BE2C (cell line): ENCODE data around the gene OTOP2.

Experiments
- DNase-seq: peaks from one replicate; pipeline ENCODE4 v3.0.0-alpha.2; 2020
- H3K27me3 ChIP-seq: fragments of 250-450 bp; sonication (Bioruptor Pico); 2 replicates; pipeline ENCODE4 v1.5.1; 2020; ENCODE audit warnings: mild to moderate bottlenecking
- H3K36me3 ChIP-seq: fragments of 250-450 bp; sonication (Bioruptor Pico); 2 replicates; pipeline ENCODE4 v1.5.1; 2020; ENCODE audit warnings: mild to moderate bottlenecking
- H3K4me1 ChIP-seq: fragments of 250-450 bp; sonication (Bioruptor Pico); 2 replicates; pipeline ENCODE4 v1.5.1; 2020
- H3K4me3 ChIP-seq: 2 replicates; pipeline ENCODE4 v1.5.1; 2011; ENCODE audit warnings: low read depth, low read length
- H3K9me3 ChIP-seq: fragments of 250-450 bp; sonication (Bioruptor Pico); 2 replicates; pipeline ENCODE4 v1.5.1; 2020
- TF ChIP-seq, protein P1 (sequence below): IDR thresholded peaks from 2 replicates; pipeline ENCODE4 v1.5.1; 2012; ENCODE audit warnings: mild to moderate bottlenecking, low read depth, low read length

Gene OTOP2

GRCh38 chr17:74890554-74890953 is 33.5 kb upstream of the OTOP2 start:
- Histone ChIP-seq H3K36me3 (no peaks in the 10 kb centered on the region), H3K4me1 (no peaks in the 10 kb centered on the region), H3K27me3 (peaks cover 38% of the 10 kb centered on the region), H3K4me3 (no peak overlapping the region), H3K9me3 (no peaks in the 10 kb centered on the region)
- no peak for DNase-seq
- TF ChIP-seq, protein P1, sequence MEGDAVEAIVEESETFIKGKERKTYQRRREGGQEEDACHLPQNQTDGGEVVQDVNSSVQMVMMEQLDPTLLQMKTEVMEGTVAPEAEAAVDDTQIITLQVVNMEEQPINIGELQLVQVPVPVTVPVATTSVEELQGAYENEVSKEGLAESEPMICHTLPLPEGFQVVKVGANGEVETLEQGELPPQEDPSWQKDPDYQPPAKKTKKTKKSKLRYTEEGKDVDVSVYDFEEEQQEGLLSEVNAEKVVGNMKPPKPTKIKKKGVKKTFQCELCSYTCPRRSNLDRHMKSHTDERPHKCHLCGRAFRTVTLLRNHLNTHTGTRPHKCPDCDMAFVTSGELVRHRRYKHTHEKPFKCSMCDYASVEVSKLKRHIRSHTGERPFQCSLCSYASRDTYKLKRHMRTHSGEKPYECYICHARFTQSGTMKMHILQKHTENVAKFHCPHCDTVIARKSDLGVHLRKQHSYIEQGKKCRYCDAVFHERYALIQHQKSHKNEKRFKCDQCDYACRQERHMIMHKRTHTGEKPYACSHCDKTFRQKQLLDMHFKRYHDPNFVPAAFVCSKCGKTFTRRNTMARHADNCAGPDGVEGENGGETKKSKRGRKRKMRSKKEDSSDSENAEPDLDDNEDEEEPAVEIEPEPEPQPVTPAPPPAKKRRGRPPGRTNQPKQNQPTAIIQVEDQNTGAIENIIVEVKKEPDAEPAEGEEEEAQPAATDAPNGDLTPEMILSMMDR = no peak

DNA sequence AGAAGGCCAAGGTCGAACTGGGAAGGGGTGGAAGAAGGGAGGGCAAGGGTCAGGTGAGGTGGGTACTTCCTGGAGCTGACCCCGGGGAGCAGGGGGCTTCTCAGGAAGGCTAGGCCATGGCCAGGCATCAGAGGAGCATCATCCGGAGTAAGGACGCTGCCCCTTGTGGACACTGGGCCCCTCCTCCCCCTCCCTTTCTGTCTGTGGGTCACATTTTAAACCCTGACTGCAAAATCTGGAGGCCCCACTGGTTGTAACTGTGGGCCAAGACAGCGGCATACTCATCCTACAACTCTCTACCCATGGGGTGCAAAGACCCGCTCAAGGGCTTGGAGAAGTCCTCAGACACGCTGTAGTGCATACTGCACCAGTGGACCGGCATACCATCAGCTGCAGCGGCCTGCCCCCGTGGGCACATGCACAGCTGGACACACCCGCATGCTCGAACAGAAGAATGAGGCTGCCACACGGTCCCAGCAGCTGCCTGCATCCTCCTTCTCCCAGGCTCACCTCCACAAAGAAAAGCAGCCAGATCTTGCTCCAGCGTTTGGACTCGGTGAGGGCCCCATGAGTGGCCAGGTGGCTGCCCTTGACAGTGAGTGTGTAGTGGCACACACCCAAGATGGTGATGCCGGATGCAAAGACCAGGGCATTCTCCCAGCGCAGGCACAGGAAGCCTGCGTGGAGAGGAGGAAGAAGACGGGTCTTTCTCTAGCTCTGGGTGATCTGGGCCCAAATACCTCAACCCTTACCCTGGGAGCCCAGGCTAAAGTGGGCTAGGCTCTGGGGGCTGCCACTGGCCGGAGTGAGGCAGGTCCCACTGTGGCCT is 31.8 kb upstream of the OTOP2 start:
- Histone ChIP-seq H3K4me3 (no peak overlapping the region), H3K36me3 (no peaks in the 10 kb centered on the region), H3K27me3 (peaks cover 53% of the 10 kb centered on the region), H3K9me3 (no peaks in the 10 kb centered on the region), H3K4me1 (no peaks in the 10 kb centered on the region)
- TF ChIP-seq, protein P1 = peak; percentile 21; the same call in 1 of the 2 replicates
- DNase-seq = no peak

GRCh38 chr17:74892974-74893911 is 30.8 kb upstream of the OTOP2 start, which contains the start of gene FADS6:
FADS6 (minus strand) TSS chr17:74893633; CDS start chr17:74893595, 38 bp downstream.
- no peak for DNase-seq
- no peaks in the 10 kb centered on the region for H3K36me3 ChIP-seq
- H3K9me3 ChIP-seq = no peaks in the 10 kb centered on the region
- H3K4me3 ChIP-seq = no peak within 1 kb of the TSS
- TF ChIP-seq, protein P1 = no peak
- H3K27me3 ChIP-seq = peaks cover 53% of the 10 kb centered on the region
- H3K4me1 ChIP-seq = no peaks in the 10 kb centered on the region

DNA sequence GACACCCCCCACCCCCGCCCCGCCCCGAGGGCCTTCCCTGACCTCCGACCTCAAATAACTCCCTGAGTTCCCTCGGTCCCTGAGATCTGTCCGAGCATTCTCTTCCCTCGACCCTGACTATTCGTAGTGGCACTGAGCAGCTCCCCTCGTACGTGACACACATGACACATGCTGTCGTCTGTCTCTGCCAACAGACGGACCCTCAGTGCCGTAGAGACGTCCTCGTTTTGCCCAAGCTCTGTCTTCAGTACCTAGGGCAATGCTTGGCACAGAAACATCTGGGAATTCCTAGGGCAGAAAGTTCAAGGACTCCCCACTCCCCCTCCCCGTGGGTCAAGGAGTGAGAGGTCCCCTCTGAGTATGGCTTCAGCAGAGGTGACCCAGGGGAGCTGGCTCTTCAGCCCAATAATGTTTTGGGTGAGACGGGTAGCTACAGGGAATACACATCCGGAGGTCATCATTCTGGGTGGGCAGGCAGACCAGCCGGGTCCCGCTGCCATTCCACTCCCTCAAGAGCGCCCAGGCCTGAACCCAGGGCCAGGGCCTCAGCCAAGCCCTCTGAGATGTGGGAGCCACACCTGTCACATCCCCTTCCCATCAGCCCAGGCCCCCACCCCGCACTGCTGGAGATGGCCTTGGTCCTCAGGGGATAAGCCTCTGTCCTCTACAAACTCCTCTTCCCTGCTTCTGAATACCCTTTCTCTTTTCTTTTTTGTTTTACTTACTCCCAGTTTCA is 30.0 kb upstream of the OTOP2 start:
- Histone ChIP-seq H3K4me3 (no peak overlapping the region), H3K27me3 (peaks cover 49% of the 10 kb centered on the region)

DNA sequence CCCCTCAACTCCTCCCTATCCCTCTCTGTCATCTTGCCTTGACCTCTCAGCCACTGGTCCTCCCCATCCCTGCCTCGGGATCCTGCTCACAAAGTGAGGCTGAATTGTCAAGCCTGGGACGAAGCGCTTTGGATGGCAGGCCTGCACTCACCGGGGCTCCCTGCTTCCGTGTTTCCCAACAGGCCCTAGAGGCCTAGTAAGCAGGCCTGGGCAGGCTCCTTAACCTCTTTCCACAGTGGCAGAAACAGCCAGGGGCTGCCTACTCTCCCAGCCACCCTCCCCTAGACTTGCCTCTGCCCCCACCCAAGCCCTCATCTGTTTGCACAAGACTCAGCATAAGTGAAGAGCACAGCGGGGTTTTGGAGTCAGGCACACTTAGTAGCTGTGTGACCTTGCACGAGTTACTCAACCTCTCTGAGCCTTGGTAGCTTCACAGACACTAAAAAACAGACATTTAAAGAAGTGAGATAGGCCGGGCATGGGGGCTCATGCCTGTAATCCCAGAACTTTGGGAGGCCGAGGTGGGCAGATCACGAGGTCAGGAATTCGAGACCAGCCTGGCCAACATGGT is 25.6 kb upstream of the OTOP2 start:
- TF ChIP-seq, protein P1 = no peak
- no peaks in the 10 kb centered on the region for H3K9me3 ChIP-seq
- DNase-seq = no peak
- H3K4me1 ChIP-seq = no peaks in the 10 kb centered on the region
- H3K36me3 ChIP-seq = no peaks in the 10 kb centered on the region
- H3K4me3 ChIP-seq = no peak overlapping the region
- H3K27me3 ChIP-seq = peaks cover 33% of the 10 kb centered on the region

More for the DNA sequence above, 30.0 kb upstream of the OTOP2 start:
- DNase-seq = no peak
- TF ChIP-seq, protein P1 = no peak
- H3K36me3 ChIP-seq = no peaks in the 10 kb centered on the region
- no peaks in the 10 kb centered on the region for H3K4me1 ChIP-seq
- H3K9me3 ChIP-seq = no peaks in the 10 kb centered on the region
